Measurements from ENCODE around the gene ZHX3.
A peak's percentile ranks its signal among the peaks of the same experiment; 100 is the strongest.

The ZHX3 gene

DNA sequence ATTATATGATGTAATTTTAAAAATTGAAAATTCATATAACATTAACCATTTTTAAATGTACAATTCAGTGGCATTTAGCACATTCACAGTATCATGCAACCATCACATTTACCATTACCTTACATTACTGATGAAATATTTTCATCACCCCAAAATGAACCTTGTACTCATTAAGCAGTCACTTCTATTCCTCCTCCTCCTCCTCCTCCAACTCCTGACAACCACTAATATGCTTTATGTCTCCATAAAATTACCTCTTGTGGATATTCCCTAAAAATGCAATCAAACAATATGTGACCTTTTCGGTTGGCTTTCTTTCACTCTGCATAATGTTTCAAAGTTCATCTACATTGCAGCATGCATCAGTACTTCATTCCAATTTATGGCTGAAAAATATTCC, 45.2 kb downstream of the ZHX3 start:
- DNase-seq, result no peak
- in situ Hi-C loops (cut with MboI; ENCODE audit: low pct_unique_long_range_greater_than_20kb, low sequenced_read_pairs), result no loop called here

GRCh38 chr20:41268917-41269652, 48.4 kb downstream of the ZHX3 start:
- no peak for DNase-seq
- in situ Hi-C loops (cut with MboI; ENCODE audit: low pct_unique_long_range_greater_than_20kb, low sequenced_read_pairs), result no loop called here

- in situ Hi-C loops (cut with MboI; ENCODE audit: low pct_unique_long_range_greater_than_20kb, low sequenced_read_pairs), result no loop called here
- DNase-seq, result no peak
These were observed 49.1 kb downstream of the ZHX3 start for GRCh38 chr20:41268402-41268801.

DNA sequence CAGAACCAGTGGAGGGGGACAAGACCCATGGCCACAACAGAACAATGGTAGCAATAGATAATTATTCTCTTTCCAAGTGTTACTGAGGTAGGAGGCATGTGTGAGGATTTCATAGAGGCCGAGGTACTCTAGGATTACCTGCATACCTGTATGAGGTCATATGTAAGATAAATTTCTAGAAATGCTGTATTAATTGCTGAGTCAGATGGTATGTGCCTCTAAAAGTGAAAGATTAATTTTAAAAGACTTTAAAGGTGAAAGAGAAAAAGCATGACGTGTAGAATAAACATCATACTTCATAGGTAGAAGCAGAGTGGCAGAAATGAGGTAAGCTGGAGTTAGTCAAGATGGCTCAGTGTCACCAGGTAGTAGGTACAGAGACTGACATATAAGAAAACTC, 51.6 kb downstream of the ZHX3 start:
- in situ Hi-C loops (cut with MboI; ENCODE audit: low pct_unique_long_range_greater_than_20kb, low sequenced_read_pairs), result no loop called here
- DNase-seq, result no peak

GRCh38 chr20:41264819-41265218, 52.7 kb downstream of the ZHX3 start:
- DNase-seq, result no peak
- in situ Hi-C loops (cut with MboI; ENCODE audit: low pct_unique_long_range_greater_than_20kb, low sequenced_read_pairs), result no loop called here

DNA sequence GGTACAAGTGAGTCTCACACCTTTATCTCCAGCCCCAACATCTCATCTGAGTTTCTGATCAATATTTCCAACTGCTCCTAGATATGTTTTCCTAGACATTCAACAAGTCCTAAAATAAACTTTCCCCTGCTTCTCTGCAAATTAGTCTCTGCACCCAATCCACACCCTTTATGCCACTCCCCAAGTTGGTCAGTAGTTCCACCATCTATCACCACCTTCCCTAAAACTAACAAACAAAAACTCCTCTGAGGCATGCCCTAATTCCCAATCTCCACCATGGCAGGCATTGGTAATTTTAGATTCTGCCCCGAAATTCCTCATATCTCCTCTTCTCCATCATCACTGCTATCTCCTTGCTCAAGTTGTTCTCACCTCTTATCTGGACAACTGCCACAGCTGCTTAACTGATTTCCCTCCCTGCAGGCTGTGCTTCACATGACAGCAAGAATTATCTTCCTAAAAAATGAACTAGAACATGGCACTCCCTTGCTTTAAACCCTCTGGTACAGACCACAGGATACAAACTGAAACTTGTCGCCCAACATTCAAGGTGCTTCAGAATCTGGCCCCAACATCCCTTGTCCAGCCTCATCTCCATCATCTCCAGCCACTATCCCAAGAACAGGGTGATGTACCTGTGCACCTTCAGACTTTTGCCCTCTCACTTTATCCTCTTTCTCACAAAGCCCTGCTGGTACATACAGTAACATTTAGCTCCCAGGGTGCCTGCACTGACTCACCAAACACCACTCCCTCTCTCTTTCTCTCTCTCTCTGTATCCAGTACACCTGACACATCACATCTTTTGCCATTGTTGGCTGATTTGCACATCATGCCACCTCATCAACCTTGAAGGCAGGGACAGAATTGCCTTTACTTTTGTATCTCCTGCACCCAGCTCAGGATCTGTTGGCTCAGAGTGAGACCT, 55.5 kb downstream of the ZHX3 start:
- in situ Hi-C loops (cut with MboI; ENCODE audit: low pct_unique_long_range_greater_than_20kb, low sequenced_read_pairs), result no loop called here
- no peak for DNase-seq

- DNase-seq, result no peak
- in situ Hi-C loops (cut with MboI; ENCODE audit: low pct_unique_long_range_greater_than_20kb, low sequenced_read_pairs), result no loop called here
These were observed 56.3 kb downstream of the ZHX3 start for GRCh38 chr20:41261260-41261659.

GRCh38 chr20:41260734-41261220, 56.8 kb downstream of the ZHX3 start:
- no peak for DNase-seq
- in situ Hi-C loops (cut with MboI; ENCODE audit: low pct_unique_long_range_greater_than_20kb, low sequenced_read_pairs), result no loop called here

DNA sequence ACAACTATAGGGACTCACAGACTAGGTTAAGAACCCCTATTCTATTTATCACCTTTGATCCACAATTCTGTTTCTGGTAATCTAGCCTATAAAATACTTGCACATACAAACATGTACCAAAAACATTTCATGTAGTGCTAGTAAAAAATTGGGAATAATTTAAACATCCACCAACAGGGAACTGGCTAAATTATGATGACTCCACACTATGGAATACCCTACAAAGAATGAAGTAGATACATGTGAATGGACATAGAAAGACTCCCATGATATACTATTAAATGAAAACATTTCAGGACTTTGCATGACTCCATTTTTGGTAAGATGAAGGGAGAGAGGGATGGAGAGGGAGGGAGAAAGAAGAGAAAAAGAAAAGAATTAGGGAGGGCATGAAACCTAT, 58.2 kb downstream of the ZHX3 start:
- no peak for DNase-seq
- in situ Hi-C loops (cut with MboI; ENCODE audit: low pct_unique_long_range_greater_than_20kb, low sequenced_read_pairs), result no loop called here

GRCh38 chr20:41258474-41258873, 59.1 kb downstream of the ZHX3 start:
- in situ Hi-C loops (cut with MboI; ENCODE audit: low pct_unique_long_range_greater_than_20kb, low sequenced_read_pairs), result no loop called here

DNA sequence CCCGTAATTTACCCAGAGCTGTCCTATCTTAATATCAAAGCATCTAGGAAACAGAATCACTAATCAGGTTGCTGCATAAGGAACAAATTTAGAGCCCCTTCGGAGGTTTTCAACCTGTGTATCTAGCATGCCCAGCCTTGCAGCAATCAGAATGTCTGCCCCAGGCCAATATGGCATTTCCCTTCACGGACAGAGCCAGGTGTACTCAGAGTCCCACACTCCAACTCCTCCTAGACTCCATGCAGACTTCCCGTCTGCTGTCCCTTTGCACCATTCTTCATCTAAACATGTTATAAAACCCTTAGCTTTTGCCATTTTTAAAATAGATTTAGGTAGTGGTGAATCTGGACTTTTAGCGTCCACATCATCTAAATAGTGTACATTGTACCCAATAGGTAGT, 61.0 kb downstream of the ZHX3 start:
- no peak for DNase-seq
- in situ Hi-C loops (cut with MboI; ENCODE audit: low pct_unique_long_range_greater_than_20kb, low sequenced_read_pairs), result no loop called here

More at GRCh38 chr20:41258474-41258873, 59.1 kb downstream of the ZHX3 start:
- DNase-seq, result no peak

GRCh38 chr20:41255655-41256054, 61.9 kb downstream of the ZHX3 start:
- no peak for DNase-seq
- in situ Hi-C loops (cut with MboI; ENCODE audit: low pct_unique_long_range_greater_than_20kb, low sequenced_read_pairs), result no loop called here

GRCh38 chr20:41249411-41250281, 67.9 kb downstream of the ZHX3 start:
- peak; percentile 51 for DNase-seq
- in situ Hi-C loops (cut with MboI; ENCODE audit: low pct_unique_long_range_greater_than_20kb, low sequenced_read_pairs), result no loop called here

DNA sequence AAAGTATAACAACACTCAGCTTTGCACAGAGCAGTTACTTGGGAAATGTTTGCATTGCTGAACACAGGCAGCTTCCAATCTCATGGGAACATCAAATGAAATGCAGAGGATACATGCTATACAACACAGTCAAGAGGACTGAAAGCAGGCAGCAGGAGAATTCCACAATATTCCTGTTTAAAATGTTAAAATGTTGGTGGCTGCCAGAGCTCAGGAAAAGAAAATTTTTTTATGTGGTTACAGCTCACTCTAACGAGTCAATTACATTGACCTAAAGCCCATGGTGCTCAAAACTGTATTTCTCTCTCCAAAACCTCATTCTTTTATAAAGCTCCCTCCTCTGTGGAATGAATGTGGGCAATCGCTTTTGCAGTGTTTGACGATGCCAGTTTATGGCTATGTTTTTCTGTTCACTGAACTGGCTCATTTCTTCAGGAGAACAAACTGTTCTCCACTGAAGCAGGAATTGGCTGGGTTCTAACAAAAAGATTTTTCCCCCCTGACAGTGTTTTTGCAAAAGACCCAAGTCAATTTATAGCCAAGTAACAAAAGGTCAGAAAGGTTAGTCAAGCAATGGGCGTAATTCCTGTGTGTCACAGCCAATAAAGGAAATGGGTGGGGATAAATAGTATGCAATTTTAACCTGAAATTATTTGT, 69.0 kb downstream of the ZHX3 start:
- no peak for DNase-seq
- in situ Hi-C loops (cut with MboI; ENCODE audit: low pct_unique_long_range_greater_than_20kb, low sequenced_read_pairs), result no loop called here

DNA sequence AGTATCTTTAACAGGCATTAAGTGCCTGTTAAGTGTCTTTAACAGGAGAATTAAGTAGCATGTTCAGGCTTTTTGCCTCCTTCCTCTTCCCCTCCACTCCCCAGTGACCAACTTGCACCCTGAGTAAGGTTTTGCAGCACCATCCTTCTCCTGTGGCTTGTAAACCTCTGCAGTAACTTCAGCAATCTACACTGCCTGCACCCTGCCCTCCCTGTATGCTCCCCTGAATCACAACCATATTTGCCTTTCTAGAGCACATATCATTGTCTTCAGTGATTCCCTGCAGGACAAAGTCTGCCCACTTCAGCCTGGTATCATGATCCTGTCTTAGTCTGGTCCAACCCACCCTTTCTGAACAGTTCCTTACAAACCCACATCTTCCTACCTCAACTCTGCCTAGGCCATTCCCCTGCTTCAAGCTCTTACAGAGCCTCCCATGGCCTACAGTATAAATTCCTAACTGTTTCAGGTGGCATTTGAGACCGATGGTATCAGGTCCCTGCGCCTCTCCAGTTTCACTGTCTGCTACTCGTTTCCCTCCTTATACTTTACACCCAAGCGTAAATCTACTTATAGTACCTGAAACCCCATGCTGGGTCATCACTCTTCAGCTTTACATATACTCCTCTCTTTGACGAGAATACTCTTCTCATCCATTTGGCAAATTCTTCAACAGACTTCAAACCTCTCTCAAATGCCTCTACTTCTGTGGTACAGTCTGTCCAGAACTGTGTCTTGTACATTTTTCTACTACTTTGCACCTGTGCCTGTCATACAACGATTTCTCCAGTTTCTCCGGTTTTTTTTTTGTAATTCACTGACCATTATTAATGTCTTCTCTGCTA, 69.8 kb downstream of the ZHX3 start:
- in situ Hi-C loops (cut with MboI; ENCODE audit: low pct_unique_long_range_greater_than_20kb, low sequenced_read_pairs), result no loop called here
- DNase-seq, result no peak

GRCh38 chr20:41245086-41245707, 72.3 kb downstream of the ZHX3 start:
- no peak for DNase-seq
- in situ Hi-C loops (cut with MboI; ENCODE audit: low pct_unique_long_range_greater_than_20kb, low sequenced_read_pairs), result no loop called here

DNA sequence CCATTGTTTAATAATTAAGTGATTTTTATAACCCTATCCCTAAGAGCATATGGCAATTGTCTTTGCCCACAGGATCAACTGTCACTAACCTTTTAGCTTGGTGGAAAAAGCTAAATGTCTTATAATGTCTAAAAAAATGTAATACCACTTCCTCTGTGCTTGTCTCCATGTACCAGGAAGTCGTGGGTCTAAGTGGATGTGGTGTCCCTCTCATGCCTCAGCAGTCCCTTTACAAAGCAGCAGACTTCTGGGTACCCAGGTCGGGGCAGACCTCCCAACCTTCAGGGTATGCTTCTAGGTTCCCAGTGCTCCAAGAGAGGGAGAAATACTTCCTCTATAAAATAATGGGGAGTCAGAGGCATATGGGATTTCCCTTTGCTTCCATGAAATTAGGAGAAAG, 74.7 kb downstream of the ZHX3 start:
- in situ Hi-C loops (cut with MboI; ENCODE audit: low pct_unique_long_range_greater_than_20kb, low sequenced_read_pairs), result no loop called here
- DNase-seq, result no peak

DNA sequence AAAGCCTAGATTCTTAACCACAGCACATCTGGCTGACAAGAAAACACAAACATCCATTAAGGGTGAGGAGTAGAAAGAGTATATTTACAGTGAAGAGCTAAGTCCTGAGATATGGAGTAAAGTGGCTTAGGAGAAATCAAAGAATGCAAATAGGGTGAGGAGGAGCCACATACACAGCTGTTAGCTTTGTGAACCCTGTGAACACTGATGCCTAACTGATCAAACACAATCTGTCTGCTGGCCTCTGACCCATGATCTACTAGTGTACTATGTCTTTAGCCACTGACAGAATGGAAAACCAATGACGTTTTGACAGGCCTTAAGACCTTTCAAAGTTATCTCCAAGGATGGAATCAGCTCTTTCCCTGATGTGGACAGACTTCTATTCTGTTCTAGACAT, 75.2 kb downstream of the ZHX3 start:
- in situ Hi-C loops (cut with MboI; ENCODE audit: low pct_unique_long_range_greater_than_20kb, low sequenced_read_pairs), result no loop called here

More for the DNA sequence above, 75.2 kb downstream of the ZHX3 start:
- no peak for DNase-seq

Measured in KBM-7 (cell line).